Forelimb muscle (tissue), 1 donor: ENCODE measurements around the gene RAD54L. TPM values are rescaled to one million over a fixed set of nuclear protein-coding genes. Genes with fewer than 3 reads are reported as not detected.

Experiments used
- DNase-seq: peaks from one replicate; pipeline ENCODE4 v3.0.0-alpha.2; 2013; ENCODE audit warnings: low read depth
- polyA plus RNA-seq: library from polyadenylated mRNA; unstranded; fragments of 120-200 nt; gene quantifications from one replicate; pipeline ENCODE4 v1.2.1, GENCODE V29; 2013; ENCODE audit not compliant: insufficient read length

Gene RAD54L
- polyA plus RNA-seq, 1 donor, result 5.5 TPM

DNA sequence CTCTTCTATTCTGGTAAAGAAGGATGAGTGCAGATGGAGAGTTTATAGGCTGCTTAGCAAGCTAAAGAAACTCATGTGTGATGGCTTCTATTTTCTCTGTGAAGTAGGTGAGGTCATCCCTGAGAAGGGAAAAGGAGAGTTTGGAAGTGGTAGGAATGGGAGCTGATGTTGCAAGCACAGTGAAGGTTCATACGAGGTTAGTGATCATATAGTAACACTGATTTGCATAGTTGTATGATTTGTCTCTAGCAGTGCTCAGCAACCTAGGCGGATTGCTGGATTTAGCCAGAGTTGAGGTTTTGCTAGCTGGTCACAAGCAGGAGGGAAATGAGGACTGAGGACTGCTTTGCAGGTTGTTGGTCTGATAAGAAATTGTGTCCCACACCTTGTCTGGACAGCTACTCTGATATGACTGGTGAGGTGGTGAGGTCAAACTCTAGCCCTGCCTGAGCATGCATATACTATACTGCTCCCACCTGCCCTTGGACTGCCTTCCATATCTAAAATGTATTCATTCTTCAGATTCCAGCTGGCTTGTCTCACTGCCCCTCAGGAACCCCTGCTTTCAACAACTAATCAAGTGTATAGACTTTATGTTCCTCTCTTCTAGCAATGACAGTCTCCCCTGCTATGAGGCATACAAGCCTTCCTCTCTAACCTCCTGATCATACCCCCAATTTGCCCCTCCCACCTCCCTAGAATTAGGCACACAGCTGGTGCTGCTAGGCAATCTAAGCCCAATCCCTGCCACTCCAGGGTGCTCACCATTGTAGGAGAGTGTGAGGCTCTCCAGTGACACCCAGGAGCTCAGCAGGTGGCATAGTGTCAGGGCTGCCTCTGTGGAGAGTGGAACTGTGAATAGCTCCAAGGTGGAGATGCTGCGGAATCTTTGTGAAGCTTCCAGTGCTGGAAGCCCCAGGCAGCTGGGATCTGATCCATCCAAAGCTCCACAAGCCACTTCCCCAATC, 37.3 kb downstream of the RAD54L start:
- DNase-seq, result no peak

GRCh38 chr1:46285730-46286477, 38.3 kb downstream of the RAD54L start:
- DNase-seq, result no peak

DNA sequence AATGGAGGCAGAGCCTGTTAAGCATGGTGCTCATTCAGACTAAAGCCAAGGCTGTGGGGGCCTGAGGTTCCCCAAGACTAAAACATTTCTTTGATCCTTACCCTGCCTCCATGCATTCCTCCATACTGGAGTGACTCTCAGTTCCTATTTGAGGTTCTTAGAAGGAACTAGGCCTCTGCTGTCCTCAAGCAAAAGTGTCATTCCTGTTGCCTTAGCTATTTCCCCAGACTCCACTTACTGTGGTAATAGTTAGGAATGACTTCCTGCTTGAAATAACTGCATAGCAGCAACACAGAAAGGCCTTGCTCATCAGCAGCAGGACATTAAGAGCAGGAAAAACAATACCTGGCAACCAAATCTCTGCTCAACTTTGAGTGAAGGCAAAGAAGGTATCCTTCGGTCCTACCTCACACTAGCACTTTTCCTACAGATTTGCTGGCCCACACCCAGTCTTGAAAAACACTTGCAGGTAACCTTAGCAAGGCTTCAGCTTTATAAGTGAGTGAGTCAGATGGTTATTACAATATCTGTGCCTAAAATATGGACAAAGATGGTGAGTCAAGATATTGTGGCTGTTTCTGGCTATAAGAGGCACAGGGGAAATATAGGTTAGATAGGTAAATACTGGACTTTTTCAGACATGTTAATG, 41.0 kb downstream of the RAD54L start:
- no peak for DNase-seq

GRCh38 chr1:46289134-46289494, 41.6 kb downstream of the RAD54L start:
- DNase-seq, result no peak

- DNase-seq, result no peak
These were observed 42.4 kb downstream of the RAD54L start for GRCh38 chr1:46289976-46290375.

DNA sequence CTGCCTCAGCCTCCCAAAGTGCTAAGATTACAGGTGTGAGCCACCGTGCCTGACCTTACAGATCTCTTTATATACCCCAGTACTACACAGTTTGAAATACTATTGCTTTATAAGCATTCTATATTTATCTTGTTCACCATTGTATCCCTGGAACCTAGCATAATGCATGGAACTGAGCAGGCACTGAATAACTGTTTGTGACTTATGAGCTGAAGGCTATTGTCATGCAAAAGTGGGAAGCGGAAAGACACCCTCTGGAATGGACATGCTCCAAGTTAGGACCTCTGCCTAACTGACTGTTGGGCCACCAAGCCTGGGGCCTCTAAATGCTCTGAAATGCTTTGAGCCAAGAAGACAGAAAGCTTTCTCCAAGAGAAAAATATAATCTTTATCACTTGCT, 47.7 kb downstream of the RAD54L start:
- no peak for DNase-seq

DNA sequence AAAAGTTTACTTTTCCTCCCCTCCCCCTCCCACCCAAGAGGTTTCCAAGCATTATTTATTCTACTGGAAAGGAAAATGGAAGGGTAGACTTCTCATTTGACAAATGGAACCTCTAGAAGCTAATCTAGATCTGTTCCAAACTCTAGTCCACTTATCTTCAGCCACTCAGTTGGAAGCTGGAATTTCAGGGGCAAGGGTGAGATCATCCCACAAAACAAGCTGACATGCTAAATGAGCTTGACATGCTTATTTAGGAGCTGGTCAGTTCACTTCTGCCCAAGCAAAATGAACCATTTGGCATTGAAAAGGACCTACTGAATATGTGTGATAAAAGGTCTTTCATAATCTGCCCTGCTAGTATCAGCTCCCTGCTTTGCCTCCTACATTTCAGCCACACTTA, 50.8 kb downstream of the RAD54L start:
- DNase-seq, result no peak

DNA sequence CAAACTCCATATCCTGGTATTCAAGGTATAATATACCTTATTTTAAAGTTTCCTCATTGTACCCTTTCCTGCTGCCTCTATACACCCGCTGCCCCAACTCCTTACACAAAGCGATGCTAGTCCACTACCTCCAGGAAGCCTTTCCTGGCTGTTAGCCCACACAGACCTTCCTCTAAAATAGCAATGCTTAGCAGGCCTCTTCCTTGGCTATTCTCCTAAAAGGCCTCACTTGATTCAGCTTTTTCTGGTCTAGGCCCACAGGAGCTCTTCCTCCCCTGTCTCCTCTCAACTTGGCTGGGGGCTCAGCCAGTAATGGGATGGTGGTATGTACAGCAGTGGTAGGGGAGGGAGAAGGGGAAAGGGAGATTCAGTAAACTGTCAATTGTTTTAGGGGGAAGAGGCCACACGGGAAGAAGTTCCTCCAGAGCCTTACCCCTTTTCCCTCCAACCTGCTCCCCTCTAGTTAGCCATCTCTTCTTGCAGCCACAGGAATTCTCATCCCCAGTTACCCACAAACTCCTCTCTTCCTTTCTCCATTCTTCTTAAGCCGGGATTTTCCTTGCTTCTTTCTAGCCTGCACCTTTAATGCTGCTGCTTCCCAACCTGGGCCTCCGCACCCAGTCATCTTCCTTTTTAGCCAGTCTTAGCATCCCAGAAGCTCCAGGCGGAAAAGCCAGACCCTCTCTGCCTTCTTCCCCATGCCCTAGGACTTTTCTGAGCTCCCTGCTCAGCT, 53.3 kb downstream of the RAD54L start:
- peak; percentile 45 for DNase-seq

GRCh38 chr1:46301406-46301807, 53.8 kb downstream of the RAD54L start:
- DNase-seq, result no peak

GRCh38 chr1:46301808-46302640, 54.5 kb downstream of the RAD54L start:
- no peak for DNase-seq

GRCh38 chr1:46302641-46303037, 55.1 kb downstream of the RAD54L start:
- no peak for DNase-seq

GRCh38 chr1:46303038-46303871, 55.7 kb downstream of the RAD54L start, which contains the start of the genes LRRC41 and UQCRH:
LRRC41 (minus strand) TSS chr1:46303616; CDS start chr1:46303322, 294 bp downstream.
UQCRH (plus strand) TSS chr1:46303698; CDS start chr1:46303767, 69 bp downstream.
- DNase-seq, result peak; percentile 93

GRCh38 chr1:46303872-46304326, 56.3 kb downstream of the RAD54L start:
- DNase-seq, result no peak

GRCh38 chr1:46306159-46306530, 58.6 kb downstream of the RAD54L start:
- DNase-seq, result no peak

DNA sequence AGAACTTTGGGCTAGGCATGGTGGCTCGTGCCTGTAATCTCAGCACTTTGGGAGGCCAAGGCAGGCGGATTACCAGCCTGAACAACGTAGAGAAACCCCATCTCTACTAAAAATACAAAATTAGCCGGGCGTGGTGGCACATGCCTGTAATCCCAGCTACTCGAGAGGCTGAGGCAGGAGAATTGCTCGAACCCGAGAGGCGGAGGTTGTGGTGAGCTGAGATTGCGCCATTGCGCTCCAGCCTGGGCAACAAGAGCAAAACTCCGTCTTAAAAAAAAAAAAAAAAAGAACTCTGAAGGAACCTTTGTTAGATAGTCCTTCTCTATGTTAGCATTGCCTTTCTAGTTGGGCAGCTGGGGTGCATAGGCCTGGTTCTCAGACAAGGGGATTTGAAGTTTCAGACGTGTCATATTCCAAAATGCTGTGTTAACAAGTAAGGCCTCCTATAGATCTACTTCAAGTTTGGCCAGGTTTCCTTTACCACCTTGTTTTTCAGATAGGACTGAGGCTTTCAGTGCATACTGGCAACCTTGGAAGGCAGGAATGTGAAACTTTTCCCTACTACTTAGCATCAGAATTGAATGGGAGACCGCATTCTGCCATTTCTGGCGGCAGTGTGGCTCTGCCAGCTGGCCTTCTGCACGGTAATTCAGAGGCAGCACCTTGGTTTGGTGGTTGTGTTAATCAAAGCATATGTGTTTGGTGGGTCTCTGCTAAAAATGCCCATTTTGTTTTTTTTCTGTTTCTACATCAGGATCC, 62.0 kb downstream of the RAD54L start:
- DNase-seq, result no peak

DNA sequence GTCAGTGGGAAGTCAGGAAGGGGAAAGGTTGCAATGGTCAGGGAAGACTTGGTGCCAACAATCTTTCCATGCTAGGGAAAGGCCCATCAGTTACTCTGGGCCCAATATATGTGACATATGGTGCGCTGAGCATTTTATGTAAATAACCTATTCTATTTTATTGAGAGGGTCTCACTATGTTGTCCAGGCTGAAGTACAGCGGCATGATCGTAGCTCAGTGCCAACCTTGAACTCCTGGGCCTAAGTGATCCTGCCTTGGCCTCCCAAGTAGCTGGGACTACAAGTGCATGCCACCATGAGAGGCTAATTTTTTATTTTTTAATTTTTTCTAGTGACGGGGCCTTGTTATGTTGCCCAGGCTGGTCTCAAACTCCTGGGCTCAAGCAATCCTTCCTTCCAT, 62.8 kb downstream of the RAD54L start:
- no peak for DNase-seq

DNA sequence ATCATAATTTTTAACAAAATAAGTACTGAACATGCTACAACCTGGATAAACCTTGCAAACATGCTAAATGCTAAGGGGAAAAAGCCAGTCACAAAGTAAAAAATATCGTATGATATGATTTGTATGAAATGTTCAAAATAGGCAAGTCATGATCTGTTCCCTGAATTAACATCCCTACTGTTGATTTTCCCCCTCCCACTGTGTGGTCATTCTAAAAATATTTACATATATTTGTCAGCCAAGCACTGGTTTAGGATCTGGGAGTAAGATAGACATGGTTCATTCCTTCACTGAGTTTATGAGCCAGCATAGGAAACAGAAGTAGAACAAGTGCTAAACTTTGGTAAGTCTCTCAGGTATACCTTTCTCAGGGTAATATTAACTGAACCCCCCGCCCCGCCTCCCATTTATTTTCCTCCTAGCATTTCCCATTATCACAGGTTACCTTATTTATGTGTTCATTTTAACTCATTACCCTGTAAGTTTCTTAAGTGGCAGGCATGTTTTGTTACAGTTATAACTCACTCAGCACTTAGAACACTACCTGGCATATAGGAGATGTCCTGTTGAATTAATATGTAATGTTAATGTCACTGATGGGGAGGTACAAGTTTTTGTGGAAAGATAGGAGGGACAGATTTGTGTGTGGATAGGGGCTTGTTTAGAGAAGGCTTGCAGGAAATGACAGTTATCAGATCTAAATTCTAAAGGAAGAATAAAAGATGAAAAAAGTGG, 68.3 kb downstream of the RAD54L start:
- no peak for DNase-seq

- no peak for DNase-seq
These were observed 69.8 kb downstream of the RAD54L start for GRCh38 chr1:46317323-46317722.
